SJSA1 (cell line): Measurements from ENCODE around the gene HOXA6. TPM values are rescaled to one million over a fixed set of nuclear protein-coding genes. Genes with fewer than 3 reads are reported as not detected.

Source experiments
- DNase-seq, 2 experiments: peaks; one replicate each; pipeline ENCODE4 v3.0.0-alpha.2; 2015 to 2020; ENCODE audit warnings: low spot score in 2 of 2, low read depth in 1 of 2
- H3K27ac ChIP-seq: fragments of 250-450 bp; sonication (Bioruptor Pico); 2 replicates; pipeline ENCODE4 v1.5.1; 2020; ENCODE audit warnings: mild to moderate bottlenecking, moderate library complexity
- H3K27me3 ChIP-seq: fragments of 250-450 bp; sonication (Bioruptor Pico); replicated peaks from 2 replicates; pipeline ENCODE4 v1.5.1; 2020; ENCODE audit warnings: mild to moderate bottlenecking, moderate library complexity
- H3K36me3 ChIP-seq: fragments of 250-450 bp; sonication (Bioruptor Pico); 2 replicates; pipeline ENCODE4 v1.5.1; 2020; ENCODE audit warnings: mild to moderate bottlenecking
- H3K4me1 ChIP-seq: fragments of 250-450 bp; sonication (Bioruptor Pico); replicated peaks from 2 replicates; pipeline ENCODE4 v1.6.1; 2021; ENCODE audit warnings: mild to moderate bottlenecking
- H3K4me3 ChIP-seq: fragments of 250-450 bp; sonication (Bioruptor Pico); 2 replicates; pipeline ENCODE4 v1.5.1; 2020; ENCODE audit warnings: mild to moderate bottlenecking
- H3K9me3 ChIP-seq: fragments of 250-450 bp; sonication (Bioruptor Pico); replicated peaks from 2 replicates; pipeline ENCODE4 v1.5.1; 2020; ENCODE audit warnings: mild to moderate bottlenecking
- total RNA-seq: library from RNA; depleted of rRNA; stranded (reverse); fragments of >200 nt; shearing (Covaris generic); gene quantifications from 2 replicates; pipeline ENCODE4 v1.2.3, GENCODE V29; 2014

The HOXA6 gene
- total RNA-seq, 1 experiment from 2014 or later, result 0.79 TPM

- Histone ChIP-seq H3K9me3 (0 out of 2 replicates have a peak, but pooled peaks cover 2% of the 10 kb centered on the region), H3K4me3 (no peak overlapping the region), H3K4me1 (peaks cover 20% of the 10 kb centered on the region), H3K27ac (no peak overlapping the region), H3K27me3 (no peaks in the 10 kb centered on the region), H3K36me3 (peaks cover 14% of the 10 kb centered on the region)
- peak in 1 of 2 experiments; percentile 31 for DNase-seq
These were observed 41.2 kb downstream of the HOXA6 start for GRCh38 chr7:27106181-27106900.

- peaks cover 11% of the 10 kb centered on the region for H3K4me1 ChIP-seq
- no peak overlapping the region for H3K4me3 ChIP-seq
- DNase-seq, result peak in 1 of 2 experiments; percentile 23
- peaks cover 21% of the 10 kb centered on the region for H3K36me3 ChIP-seq
- no peaks in the 10 kb centered on the region for H3K27me3 ChIP-seq
- H3K9me3 ChIP-seq, result 0 out of 2 replicates have a peak, but pooled peaks cover 2% of the 10 kb centered on the region
- H3K27ac ChIP-seq, result no peak overlapping the region
These were observed 42.1 kb downstream of the HOXA6 start for GRCh38 chr7:27105301-27106031.

- peak in 1 of 2 experiments; percentile 20 for DNase-seq
- peaks cover 22% of the 10 kb centered on the region for H3K36me3 ChIP-seq
- H3K27ac ChIP-seq, result no peak overlapping the region
- H3K4me3 ChIP-seq, result no peak overlapping the region
- no peaks in the 10 kb centered on the region for H3K27me3 ChIP-seq
- 0 out of 2 replicates have a peak, but pooled peaks cover 4% of the 10 kb centered on the region for H3K4me1 ChIP-seq
- H3K9me3 ChIP-seq, result no peaks in the 10 kb centered on the region
These were observed 43.1 kb downstream of the HOXA6 start for GRCh38 chr7:27104341-27105058.

DNA sequence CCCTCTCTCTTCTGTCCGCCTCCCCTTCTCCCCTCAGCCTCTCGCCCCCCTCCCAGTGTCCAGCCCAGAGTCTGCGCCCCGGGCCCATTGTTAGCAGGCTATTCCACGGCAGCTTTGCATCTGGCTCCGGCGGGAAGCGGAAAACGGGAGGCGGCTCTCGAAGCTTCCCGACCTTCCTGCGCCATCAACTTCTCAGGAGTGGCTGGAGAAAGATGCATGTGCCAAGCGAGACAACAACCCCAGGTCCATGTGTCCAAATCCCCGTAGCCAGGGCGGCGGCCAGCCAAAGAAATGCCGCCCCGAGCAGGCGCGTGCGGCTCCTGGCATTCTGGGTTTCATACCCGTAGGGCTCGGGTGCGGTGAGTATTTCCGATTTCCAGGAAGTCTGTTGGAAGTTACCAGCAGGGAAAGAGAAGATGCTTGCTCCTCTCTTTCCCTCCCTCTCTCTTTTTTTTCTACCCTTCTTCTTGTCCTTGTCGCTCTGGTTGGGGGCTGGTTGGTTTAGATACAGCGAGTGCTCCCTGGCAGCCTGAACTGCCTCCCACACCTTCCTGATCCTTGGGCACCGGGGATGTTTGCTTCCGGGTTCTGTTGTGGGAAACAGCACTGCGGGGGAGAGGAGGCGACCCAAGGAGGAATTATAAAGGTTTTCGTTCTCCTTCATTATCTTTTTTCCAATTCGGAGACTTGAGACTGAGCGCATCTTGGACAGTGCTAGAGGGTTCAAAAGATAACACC, 43.9 kb downstream of the HOXA6 start:
- Histone ChIP-seq H3K27ac (no peak overlapping the region), H3K4me3 (no peak overlapping the region), H3K4me1 (no peaks in the 10 kb centered on the region), H3K9me3 (no peaks in the 10 kb centered on the region), H3K27me3 (no peaks in the 10 kb centered on the region), H3K36me3 (peaks cover 30% of the 10 kb centered on the region)
- DNase-seq, result peak in 1 of 2 experiments; percentile 36

DNA sequence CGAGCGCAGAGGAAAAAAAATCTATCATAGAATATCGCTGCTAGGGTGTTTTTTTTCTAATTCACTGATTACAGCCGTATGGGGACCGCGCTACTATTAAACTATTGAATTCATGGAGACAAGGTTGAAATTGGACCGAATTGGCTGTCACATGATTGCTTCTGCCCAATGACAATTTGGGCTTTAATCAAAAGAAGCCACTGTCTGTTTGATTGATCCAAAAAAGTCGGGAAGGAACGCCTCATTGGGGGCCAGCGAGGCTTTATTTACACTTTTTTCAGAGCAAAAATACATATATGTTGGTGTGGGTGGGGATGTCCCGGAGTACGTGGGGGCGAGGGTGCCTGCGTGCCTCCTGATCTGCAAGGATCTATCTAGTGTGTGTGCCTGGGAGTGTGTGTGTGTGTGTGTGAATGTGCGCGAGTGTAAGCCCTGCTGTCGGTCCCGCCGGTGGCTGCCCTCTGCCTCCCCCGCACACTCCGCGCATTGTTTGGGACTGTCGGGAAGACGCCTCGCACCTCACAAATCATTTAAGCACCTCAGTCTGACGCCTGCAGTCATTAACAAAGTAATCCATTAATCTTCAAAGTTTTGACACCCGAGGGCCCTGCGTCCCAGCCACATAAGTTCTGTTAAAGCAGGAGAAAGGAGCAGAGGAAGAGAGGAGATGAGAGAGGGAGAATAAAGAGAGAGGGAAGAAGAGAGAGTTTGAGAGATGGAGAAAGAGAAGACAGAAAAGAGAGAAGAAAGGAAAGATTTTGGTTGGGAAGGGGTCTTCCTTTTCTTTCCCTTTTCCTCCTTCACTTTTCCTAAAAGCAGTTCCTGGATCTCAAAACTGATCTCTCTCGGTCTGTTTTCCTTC, 44.8 kb downstream of the HOXA6 start, which contains the start of gene HOXA2:
Gene HOXA2, minus strand, starts transcription at position 103 of the 862 bp plus-strand sequence. CDS start 183 bp downstream, outside the sequence.
- H3K4me1 ChIP-seq, result peaks cover 4% of the 10 kb centered on the region
- DNase-seq, result peak in 1 of 2 experiments; percentile 28
- no peaks in the 10 kb centered on the region for H3K27me3 ChIP-seq
- no peak within 1 kb of the TSS for H3K4me3 ChIP-seq
- H3K36me3 ChIP-seq, result peaks cover 39% of the 10 kb centered on the region
- no peaks in the 10 kb centered on the region for H3K9me3 ChIP-seq
- no peak within 1 kb of the TSS for H3K27ac ChIP-seq

DNA sequence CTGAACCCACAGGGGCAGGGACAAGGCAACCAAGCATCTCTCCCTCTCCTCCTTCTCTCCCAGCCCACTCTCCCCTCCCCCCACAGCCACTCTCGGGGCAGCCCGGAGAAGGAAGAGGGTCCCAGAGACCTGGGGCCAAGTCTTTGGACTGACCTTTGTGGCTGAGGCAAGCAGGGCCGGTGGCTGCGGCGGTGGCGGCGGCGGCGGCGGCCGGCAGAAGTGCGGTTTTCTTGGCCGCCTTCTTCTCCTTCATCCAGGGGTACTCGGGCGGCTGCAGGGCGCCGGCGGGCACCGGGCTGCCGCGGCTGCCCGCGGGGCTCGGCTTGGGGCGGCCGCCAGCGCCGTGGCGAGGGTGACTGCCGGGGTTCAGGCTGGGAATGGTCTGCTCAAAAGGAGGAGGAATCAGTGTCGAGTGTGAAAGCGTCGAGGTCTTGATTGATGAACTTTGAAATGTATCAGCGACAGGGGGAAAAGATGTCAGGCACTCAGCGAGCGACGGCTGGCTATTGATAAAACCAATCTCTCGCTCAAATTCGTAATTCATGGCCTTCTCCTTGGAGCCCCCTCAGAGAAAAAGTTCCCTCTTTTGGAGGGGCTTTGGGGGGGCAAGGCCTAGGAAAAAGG, 45.5 kb downstream of the HOXA6 start:
- DNase-seq, result peak in 1 of 2 experiments; percentile 12
- Histone ChIP-seq H3K4me3 (no peak overlapping the region), H3K27me3 (no peaks in the 10 kb centered on the region), H3K36me3 (peaks cover 35% of the 10 kb centered on the region), H3K4me1 (peaks cover 12% of the 10 kb centered on the region), H3K27ac (no peak overlapping the region), H3K9me3 (no peaks in the 10 kb centered on the region)

DNA sequence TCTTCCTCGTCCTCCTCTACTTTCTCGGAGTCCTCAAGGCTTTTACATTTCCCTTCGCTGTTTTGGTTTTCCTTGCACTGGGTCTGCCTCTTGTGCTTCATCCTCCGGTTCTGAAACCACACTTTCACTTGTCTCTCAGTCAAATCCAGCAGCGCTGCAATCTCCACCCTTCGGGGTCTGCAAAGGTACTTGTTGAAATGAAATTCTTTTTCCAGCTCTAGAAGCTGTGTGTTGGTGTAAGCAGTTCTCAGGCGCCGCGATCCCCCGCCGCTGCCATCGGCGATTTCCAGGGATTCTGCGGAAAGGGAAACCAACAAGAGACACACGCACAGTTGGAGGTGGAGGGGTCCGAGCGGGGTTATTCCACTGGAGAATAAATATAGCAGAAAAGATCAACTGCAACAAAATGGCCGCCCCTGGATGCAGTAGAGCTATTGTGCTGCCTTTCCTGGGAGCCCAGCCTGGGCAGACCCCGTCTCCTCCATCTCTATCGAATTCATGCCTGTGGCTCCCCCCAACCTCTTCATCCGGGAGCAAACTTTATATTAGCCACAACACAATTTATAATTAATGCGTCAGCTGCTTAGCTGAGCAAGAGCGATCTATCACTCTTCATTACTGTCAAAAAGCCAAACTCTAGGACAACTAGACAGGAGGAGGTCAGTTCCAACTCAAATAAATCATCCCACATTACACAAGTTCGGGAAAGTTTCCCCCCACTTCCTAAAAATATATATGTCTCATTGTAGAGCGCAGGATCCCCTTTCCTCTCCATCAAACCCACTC, 46.2 kb downstream of the HOXA6 start:
- H3K27me3 ChIP-seq, result no peaks in the 10 kb centered on the region
- no peak overlapping the region for H3K27ac ChIP-seq
- H3K36me3 ChIP-seq, result peaks cover 35% of the 10 kb centered on the region
- H3K4me3 ChIP-seq, result no peak overlapping the region
- peaks cover 13% of the 10 kb centered on the region for H3K4me1 ChIP-seq
- no peak for DNase-seq
- H3K9me3 ChIP-seq, result no peaks in the 10 kb centered on the region

GRCh38 chr7:27100694-27101170, 46.8 kb downstream of the HOXA6 start:
- H3K27ac ChIP-seq, result no peak overlapping the region
- H3K4me3 ChIP-seq, result no peak overlapping the region
- H3K4me1 ChIP-seq, result peaks cover 13% of the 10 kb centered on the region
- peaks cover 35% of the 10 kb centered on the region for H3K36me3 ChIP-seq
- H3K9me3 ChIP-seq, result no peaks in the 10 kb centered on the region
- DNase-seq, result no peak
- H3K27me3 ChIP-seq, result no peaks in the 10 kb centered on the region

GRCh38 chr7:27099453-27100370, 47.9 kb downstream of the HOXA6 start:
- Histone ChIP-seq H3K36me3 (peaks cover 35% of the 10 kb centered on the region), H3K9me3 (no peaks in the 10 kb centered on the region), H3K4me3 (no peak overlapping the region), H3K4me1 (peaks cover 21% of the 10 kb centered on the region), H3K27ac (no peak overlapping the region), H3K27me3 (no peaks in the 10 kb centered on the region)
- DNase-seq, result no peak

GRCh38 chr7:27098578-27099451, 48.8 kb downstream of the HOXA6 start:
- Histone ChIP-seq H3K27ac (no peak overlapping the region), H3K4me3 (no peak overlapping the region)
- DNase-seq, result no peak

More at GRCh38 chr7:27098578-27099451, 48.8 kb downstream of the HOXA6 start:
- no peaks in the 10 kb centered on the region for H3K27me3 ChIP-seq
- H3K36me3 ChIP-seq, result peaks cover 35% of the 10 kb centered on the region
- H3K9me3 ChIP-seq, result no peaks in the 10 kb centered on the region
- peaks cover 21% of the 10 kb centered on the region for H3K4me1 ChIP-seq
